HepG2 (cell line): ENCODE measurements around the gene DNALI1.

Experiments
- CHD2 ChIP-seq: IDR thresholded peaks from 2 replicates; pipeline ENCODE4 v1.6.1; 2011; ENCODE audit warnings: low read depth, low read length, improper control_type of control experiment
- MTA1 ChIP-seq: sonication (generic); formaldehyde crosslinking; IDR thresholded peaks from 2 replicates; pipeline ENCODE4 v1.4.0; 2020; ENCODE audit warnings: missing genetic modification reagents, mild to moderate bottlenecking, borderline replicate concordance
- TBX3 ChIP-seq: fragments of 450-650 bp; IDR thresholded peaks from 2 replicates; pipeline ENCODE4 v1.6.1; 2017; ENCODE audit warnings: antibody characterized with exemption, mild to moderate bottlenecking, inconsistent platforms, borderline replicate concordance
- TF ChIP-seq, protein P1 (sequence below): sonication (generic); formaldehyde crosslinking; IDR thresholded peaks from 2 replicates; pipeline ENCODE4 v1.5.0; 2020; ENCODE audit warnings: mild to moderate bottlenecking, missing genetic modification reagents, moderate library complexity

- TF ChIP-seq TBX3 = no peak
- TF ChIP-seq, protein P1, sequence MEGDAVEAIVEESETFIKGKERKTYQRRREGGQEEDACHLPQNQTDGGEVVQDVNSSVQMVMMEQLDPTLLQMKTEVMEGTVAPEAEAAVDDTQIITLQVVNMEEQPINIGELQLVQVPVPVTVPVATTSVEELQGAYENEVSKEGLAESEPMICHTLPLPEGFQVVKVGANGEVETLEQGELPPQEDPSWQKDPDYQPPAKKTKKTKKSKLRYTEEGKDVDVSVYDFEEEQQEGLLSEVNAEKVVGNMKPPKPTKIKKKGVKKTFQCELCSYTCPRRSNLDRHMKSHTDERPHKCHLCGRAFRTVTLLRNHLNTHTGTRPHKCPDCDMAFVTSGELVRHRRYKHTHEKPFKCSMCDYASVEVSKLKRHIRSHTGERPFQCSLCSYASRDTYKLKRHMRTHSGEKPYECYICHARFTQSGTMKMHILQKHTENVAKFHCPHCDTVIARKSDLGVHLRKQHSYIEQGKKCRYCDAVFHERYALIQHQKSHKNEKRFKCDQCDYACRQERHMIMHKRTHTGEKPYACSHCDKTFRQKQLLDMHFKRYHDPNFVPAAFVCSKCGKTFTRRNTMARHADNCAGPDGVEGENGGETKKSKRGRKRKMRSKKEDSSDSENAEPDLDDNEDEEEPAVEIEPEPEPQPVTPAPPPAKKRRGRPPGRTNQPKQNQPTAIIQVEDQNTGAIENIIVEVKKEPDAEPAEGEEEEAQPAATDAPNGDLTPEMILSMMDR (CRISPR knock-in tag) = no peak
- no peak for TF ChIP-seq CHD2
- TF ChIP-seq MTA1 = no peak
Observed at GRCh38 chr1:37540036-37540785, 16.5 kb upstream of the DNALI1 start.
